ENCODE measurements around the gene FCHSD1. TPM values are rescaled to one million over a fixed set of nuclear protein-coding genes. Genes with fewer than 3 reads are reported as not detected.

FCHSD1 gene
- total and polyA plus RNA-seq, 10 of the 15 experiments (the other 5 are each of a cell fraction or from before 2014, with no cell fraction given): 0.97 to 22.8 (median 10.7) TPM

DNA sequence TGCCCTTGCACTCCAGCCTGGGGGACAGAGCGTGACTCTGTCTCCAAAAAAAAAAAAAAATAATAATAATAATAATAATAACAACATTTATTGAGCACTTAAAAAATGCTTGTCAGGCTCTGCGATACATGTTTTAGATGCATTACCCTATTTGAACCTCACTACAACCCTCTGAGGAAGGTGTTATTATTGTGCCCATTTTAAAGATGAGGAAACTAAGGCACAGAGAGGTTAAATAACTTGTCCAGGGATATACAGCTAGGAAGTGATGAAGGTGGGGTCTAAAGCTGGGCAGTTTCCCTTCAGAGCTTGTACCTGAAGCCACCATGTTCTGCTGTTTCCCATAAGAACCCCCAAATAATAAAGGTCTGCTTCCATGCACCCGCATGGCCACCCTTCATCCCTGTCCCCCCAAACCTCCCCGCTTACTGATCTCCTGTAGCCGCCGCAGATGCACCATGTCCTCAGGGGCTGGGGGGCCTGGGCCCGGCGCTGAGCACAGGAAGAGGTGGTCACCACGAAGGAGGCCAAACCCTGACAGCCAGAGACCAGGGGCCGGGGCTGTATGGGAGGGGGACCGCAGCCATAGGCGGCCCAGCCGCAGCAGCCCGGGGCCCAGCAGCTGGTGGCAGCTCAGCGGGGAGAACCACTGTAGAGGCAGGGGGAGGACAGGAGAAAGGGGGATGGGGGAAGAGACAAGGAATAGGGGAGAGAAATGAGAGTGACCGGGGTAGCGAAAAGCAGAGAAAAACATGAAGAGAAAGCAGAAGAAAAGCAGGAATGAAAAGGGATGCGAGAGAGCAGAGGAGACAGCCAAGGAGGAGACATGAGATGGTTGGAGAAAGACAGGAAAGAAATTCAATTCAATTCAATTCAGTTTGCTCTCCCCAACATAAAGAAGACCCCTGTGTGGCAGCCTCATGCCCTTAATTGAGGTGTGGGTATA is 15.1 kb upstream of the FCHSD1 start:
- Histone ChIP-seq H3K9ac (ENCODE audit: control insufficient read depth, insufficient read depth, low read length) (no peak overlapping the region), H2AFZ (ENCODE audit: control insufficient read depth, low read depth, low read length) (no peak overlapping the region), H3K4me3 (no peak overlapping the region), H3K4me2 (ENCODE audit: control insufficient read depth, insufficient read depth) (no peak overlapping the region), H4K20me1 (ENCODE audit: control insufficient read depth, insufficient read depth) (no peaks in the 10 kb centered on the region), H3K36me3 (ENCODE audit: control insufficient read depth in 2 of 2, insufficient read depth in 2 of 2, low read length in 1 of 2) (no peaks in the 10 kb centered on the region), H3K9me3 (replicated peaks; ENCODE audit: control insufficient read depth, insufficient read depth, low read length) (no peaks in the 10 kb centered on the region), H3K79me2 (ENCODE audit: control insufficient read depth, insufficient read depth, low read length) (no peaks in the 10 kb centered on the region), H3K27ac (ENCODE audit: control insufficient read depth, insufficient read depth) (no peak overlapping the region), H3K27me3 (replicated peaks in 1 of 2; ENCODE audit: control insufficient read depth in 2 of 2, insufficient read depth in 2 of 2, low read length in 1 of 2) (no peaks in the 10 kb centered on the region), H3K4me1 (ENCODE audit: control insufficient read depth, insufficient read depth, low read length) (no peaks in the 10 kb centered on the region)
- 74% methylated on average over 18 of the region's 18 CpGs for WGBS (ENCODE audit: insufficient coverage, insufficient replicate concordance, low lambda C conversion rate, missing lambda C conversion rate)
- ChIA-PET POLR2A (interaction anchor here (0.5 kb wide), 1 partner anchor 84 kb away, joined by 4 read pairs; no protein-coding TSS in a partner anchor), CTCF (interaction anchor here (0.6 to 3.3 kb wide), 9 partner anchors 43 to 474 kb away, joined by 3 to 27 read pairs (median 4); partner anchors contain the start of gene DIAPH1), RAD21 (ENCODE audit: unreplicated experiment) (interaction anchor here (2.9 kb wide), 1 partner anchor 74 kb away, joined by 20 read pairs; no protein-coding TSS in a partner anchor), SMC1A (ENCODE audit: uncharacterized antibody, unreplicated experiment) (interaction anchor here (3.2 kb wide), 1 partner anchor 74 kb away, joined by 19 read pairs; no protein-coding TSS in a partner anchor)
- no TSS peak for BruUV-seq (replicated peaks)
- ATAC-seq (no peak), DNase-seq (ENCODE audit: low read depth, low spot score) (no peak), FAIRE-seq (no peak)
- intact Hi-C loops (cut with micrococcal nuclease; ENCODE audit: unreplicated experiment) (loop anchor here (1.0 to 10.0 kb wide), 3 partner anchors 74 to 479 kb away; partner anchors contain the start of gene RNF14), in situ Hi-C loops (cut with MboI) (no loop called here)
- TF ChIP-seq MYC (IDR thresholded peaks at IDR 0.05; ENCODE audit: insufficient read depth, insufficient read length, insufficient replicate concordance, low read length, severe bottlenecking): no peak

GRCh38 chr5:141664733-141665461 is 13.7 kb upstream of the FCHSD1 start:
- in situ Hi-C loops (cut with MboI) (no loop called here), intact Hi-C loops (cut with micrococcal nuclease; ENCODE audit: unreplicated experiment) (loop anchor here (1.0 to 10.0 kb wide), 3 partner anchors 73 to 480 kb away; partner anchors contain the start of gene RNF14)
- H3K79me2 ChIP-seq (ENCODE audit: control insufficient read depth, insufficient read depth, low read length): no peaks in the 10 kb centered on the region
- H3K4me2 ChIP-seq (ENCODE audit: control insufficient read depth, insufficient read depth): no peak overlapping the region
- peak overlapping the region; percentile 66 for H2AFZ ChIP-seq (ENCODE audit: control insufficient read depth, low read depth, low read length)
- DNase-seq (ENCODE audit: low read depth, low spot score): peak; percentile 31
- 14% methylated on average over 12 of the region's 13 CpGs for WGBS (ENCODE audit: insufficient coverage, insufficient replicate concordance, low lambda C conversion rate, missing lambda C conversion rate)
- RAD21 ChIA-PET (ENCODE audit: unreplicated experiment): interaction anchor here (0.7 to 2.9 kb wide), 6 partner anchors 13 to 478 kb away, joined by 3 to 20 read pairs (median 4); partner anchors contain the start of gene FCHSD1
- H3K27me3 ChIP-seq (replicated peaks in 1 of 2; ENCODE audit: control insufficient read depth in 2 of 2, insufficient read depth in 2 of 2, low read length in 1 of 2): no peaks in the 10 kb centered on the region
- H4K20me1 ChIP-seq (ENCODE audit: control insufficient read depth, insufficient read depth): no peaks in the 10 kb centered on the region
- no peaks in the 10 kb centered on the region for H3K9me3 ChIP-seq (replicated peaks; ENCODE audit: control insufficient read depth, insufficient read depth, low read length)
- ATAC-seq: peak; percentile 100
- H3K36me3 ChIP-seq (ENCODE audit: control insufficient read depth in 2 of 2, insufficient read depth in 2 of 2, low read length in 1 of 2): no peaks in the 10 kb centered on the region
- H3K9ac ChIP-seq (ENCODE audit: control insufficient read depth, insufficient read depth, low read length): no peak overlapping the region
- H3K4me3 ChIP-seq: no peak overlapping the region
- H3K4me1 ChIP-seq (ENCODE audit: control insufficient read depth, insufficient read depth, low read length): no peaks in the 10 kb centered on the region
- CTCF ChIA-PET: interaction anchor here (0.5 to 3.3 kb wide), 27 partner anchors 10 to 475 kb away, joined by 3 to 27 read pairs (median 4); partner anchors contain the start of genes DELE1, DIAPH1, FCHSD1 and HDAC3
- BruUV-seq (replicated peaks): no TSS peak
- H3K27ac ChIP-seq (ENCODE audit: control insufficient read depth, insufficient read depth): no peak overlapping the region
- POLR2A ChIA-PET: no interaction called here
- SMC1A ChIA-PET (ENCODE audit: uncharacterized antibody, unreplicated experiment): interaction anchor here (0.7 to 3.2 kb wide), 8 partner anchors 18 to 296 kb away, joined by 3 to 19 read pairs (median 4); no protein-coding TSS in a partner anchor
- peak; percentile 97 for FAIRE-seq
- TF ChIP-seq, protein P1, sequence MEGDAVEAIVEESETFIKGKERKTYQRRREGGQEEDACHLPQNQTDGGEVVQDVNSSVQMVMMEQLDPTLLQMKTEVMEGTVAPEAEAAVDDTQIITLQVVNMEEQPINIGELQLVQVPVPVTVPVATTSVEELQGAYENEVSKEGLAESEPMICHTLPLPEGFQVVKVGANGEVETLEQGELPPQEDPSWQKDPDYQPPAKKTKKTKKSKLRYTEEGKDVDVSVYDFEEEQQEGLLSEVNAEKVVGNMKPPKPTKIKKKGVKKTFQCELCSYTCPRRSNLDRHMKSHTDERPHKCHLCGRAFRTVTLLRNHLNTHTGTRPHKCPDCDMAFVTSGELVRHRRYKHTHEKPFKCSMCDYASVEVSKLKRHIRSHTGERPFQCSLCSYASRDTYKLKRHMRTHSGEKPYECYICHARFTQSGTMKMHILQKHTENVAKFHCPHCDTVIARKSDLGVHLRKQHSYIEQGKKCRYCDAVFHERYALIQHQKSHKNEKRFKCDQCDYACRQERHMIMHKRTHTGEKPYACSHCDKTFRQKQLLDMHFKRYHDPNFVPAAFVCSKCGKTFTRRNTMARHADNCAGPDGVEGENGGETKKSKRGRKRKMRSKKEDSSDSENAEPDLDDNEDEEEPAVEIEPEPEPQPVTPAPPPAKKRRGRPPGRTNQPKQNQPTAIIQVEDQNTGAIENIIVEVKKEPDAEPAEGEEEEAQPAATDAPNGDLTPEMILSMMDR (IDR thresholded peaks at IDR 0.05 in 2 of 3, conservative IDR thresholded peaks at IDR 0.05 in 1 of 3; ENCODE audit: control insufficient read depth in 2 of 3, extremely low read depth in 1 of 3, insufficient read depth in 1 of 3, low read depth in 3 of 3, low read length in 3 of 3): peak; percentile 92 to 96 (median 94)
- TF ChIP-seq NFIC (IDR thresholded peaks at IDR 0.05; ENCODE audit: low read depth, low read length) (no peak), NR2F1 (conservative IDR thresholded peaks at IDR 0.05) (0 out of 2 replicates have a peak, but pooled peaks have one; percentile 26), TBL1XR1 (IDR thresholded peaks at IDR 0.05; ENCODE audit: low read depth, low read length) (no peak), NRF1 (conservative IDR thresholded peaks at IDR 0.05; ENCODE audit: low read depth, low read length) (no peak), RUNX3 (IDR thresholded peaks at IDR 0.05; ENCODE audit: low read length) (peak; percentile 38; the same call in 1 of the 2 replicates), BMI1 (IDR thresholded peaks at IDR 0.05; ENCODE audit: borderline replicate concordance) (no peak), RB1 (IDR thresholded peaks at IDR 0.05; ENCODE audit: borderline replicate concordance) (peak; percentile 31; the same call in 1 of the 2 replicates), EED (IDR thresholded peaks at IDR 0.05; ENCODE audit: low read depth) (peak; percentile 59; the same call in 1 of the 2 replicates), MYB (IDR thresholded peaks at IDR 0.05; ENCODE audit: borderline replicate concordance, low read depth, low read length) (no peak)
